ENCODE data around the gene BICRA. TPM values are rescaled to one million over a fixed set of nuclear protein-coding genes. Genes with fewer than 3 reads are reported as not detected.

The BICRA gene
- total RNA-seq, 1 experiment from 2014 or later = 29.3 TPM

DNA sequence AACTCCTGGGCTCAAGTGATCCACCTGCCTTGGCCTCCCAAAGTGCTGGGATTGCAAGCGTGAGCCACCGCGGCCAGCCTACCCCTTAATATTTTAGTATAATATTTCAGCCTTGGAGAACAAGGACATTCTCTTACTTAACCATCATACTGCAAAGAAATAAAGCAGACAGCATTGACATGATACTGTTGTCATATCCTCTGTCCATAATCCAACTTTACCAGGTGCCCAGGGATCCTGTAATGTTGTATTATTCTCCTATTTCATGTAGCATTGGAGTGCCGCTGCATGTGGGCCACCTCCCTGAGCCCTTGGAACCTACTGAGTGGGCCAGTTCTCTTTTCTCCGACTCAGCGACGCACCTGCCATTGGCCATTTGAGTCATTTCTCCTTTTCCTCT is 82.8 kb downstream of the BICRA start:
- Mint-ChIP-seq H3K4me3 (no peak overlapping the region), H3K36me3 (ENCODE audit: insufficient read depth in 1 of 3, low read depth in 3 of 3) (peaks cover 6 to 32% (median 30%) of the 10 kb centered on the region in 3 experiments; a peak in 6 of 7 replicates), H3K27me3 (ENCODE audit: low read depth) (no peaks in the 10 kb centered on the region), H3K27ac (no peak overlapping the region), H3K9me3 (no peaks in the 10 kb centered on the region), H3K4me1 (peaks cover 0 to 7% of the 10 kb centered on the region in 2 experiments; a peak in 2 of 4 replicates)
- Histone ChIP-seq H3K79me2 (ENCODE audit: insufficient read depth, low read length) (no peaks in the 10 kb centered on the region), H4K91ac (ENCODE audit: insufficient read length, low read depth, low read length) (no peak overlapping the region), H2BK12ac (ENCODE audit: insufficient read length, low read depth, low read length) (no peak overlapping the region), H3K9ac (ENCODE audit: extremely low read depth, insufficient read length, low read length) (no peak overlapping the region), H3K4me2 (ENCODE audit: insufficient read depth, insufficient read length, low read length) (no peak overlapping the region), H3K23me2 (ENCODE audit: insufficient read length, low read depth, low read length, poor library complexity, severe bottlenecking) (no peaks in the 10 kb centered on the region), H4K8ac (replicated peaks; ENCODE audit: insufficient read length, low read depth, low read length) (no peak overlapping the region), H3K79me1 (ENCODE audit: insufficient read depth, low read depth, low read length, poor library complexity, severe bottlenecking) (no peaks in the 10 kb centered on the region), H3K27me3 (ENCODE audit: insufficient read depth, low read length) (no peaks in the 10 kb centered on the region), H2BK120ac (ENCODE audit: low read depth, low read length, poor library complexity, severe bottlenecking) (no peak overlapping the region), H3K4ac (ENCODE audit: low read depth, low read length) (no peak overlapping the region), H4K5ac (ENCODE audit: insufficient read length, low read depth, low read length) (no peak overlapping the region), H3K4me1 (ENCODE audit: insufficient read depth, low read length) (no peaks in the 10 kb centered on the region), H2BK15ac (ENCODE audit: low read depth, low read length) (no peak overlapping the region), H3K56ac (ENCODE audit: insufficient read length, low read depth, low read length) (no peak overlapping the region), H3K9me3 (ENCODE audit: control insufficient read depth, low read depth, low read length) (no peaks in the 10 kb centered on the region), H2BK5ac (ENCODE audit: insufficient read length, low read length) (no peak overlapping the region), H2AFZ (ENCODE audit: low read length) (no peak overlapping the region), H2BK20ac (ENCODE audit: low read depth, low read length, poor library complexity, severe bottlenecking) (no peak overlapping the region), H3K18ac (ENCODE audit: insufficient read length, low read depth, low read length) (no peak overlapping the region), H3T11ph (ENCODE audit: low read length) (no peak overlapping the region), H3K23ac (ENCODE audit: insufficient read length, low read depth, low read length) (no peak overlapping the region), H3K27ac (ENCODE audit: insufficient read length, low read depth, low read length) (no peak overlapping the region), H4K20me1 (ENCODE audit: control insufficient read depth, insufficient read depth, insufficient read length) (no peaks in the 10 kb centered on the region), H2AK5ac (ENCODE audit: insufficient read length, low read length) (no peak overlapping the region), H3K14ac (ENCODE audit: insufficient read depth, low read length) (no peak overlapping the region)
- DNase-seq = no peak
- WGBS (ENCODE audit: extremely low coverage, insufficient read length, low lambda C conversion rate) = no CpG with 5 or more reads among the region's 7 CpGs
- TF ChIP-seq, protein P1, sequence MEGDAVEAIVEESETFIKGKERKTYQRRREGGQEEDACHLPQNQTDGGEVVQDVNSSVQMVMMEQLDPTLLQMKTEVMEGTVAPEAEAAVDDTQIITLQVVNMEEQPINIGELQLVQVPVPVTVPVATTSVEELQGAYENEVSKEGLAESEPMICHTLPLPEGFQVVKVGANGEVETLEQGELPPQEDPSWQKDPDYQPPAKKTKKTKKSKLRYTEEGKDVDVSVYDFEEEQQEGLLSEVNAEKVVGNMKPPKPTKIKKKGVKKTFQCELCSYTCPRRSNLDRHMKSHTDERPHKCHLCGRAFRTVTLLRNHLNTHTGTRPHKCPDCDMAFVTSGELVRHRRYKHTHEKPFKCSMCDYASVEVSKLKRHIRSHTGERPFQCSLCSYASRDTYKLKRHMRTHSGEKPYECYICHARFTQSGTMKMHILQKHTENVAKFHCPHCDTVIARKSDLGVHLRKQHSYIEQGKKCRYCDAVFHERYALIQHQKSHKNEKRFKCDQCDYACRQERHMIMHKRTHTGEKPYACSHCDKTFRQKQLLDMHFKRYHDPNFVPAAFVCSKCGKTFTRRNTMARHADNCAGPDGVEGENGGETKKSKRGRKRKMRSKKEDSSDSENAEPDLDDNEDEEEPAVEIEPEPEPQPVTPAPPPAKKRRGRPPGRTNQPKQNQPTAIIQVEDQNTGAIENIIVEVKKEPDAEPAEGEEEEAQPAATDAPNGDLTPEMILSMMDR (conservative IDR thresholded peaks at IDR 0.05) = no peak

All from H9 (cell line).